Caco-2 (cell line): Measurements from ENCODE around the gene CERS6. TPM values are rescaled to one million over a fixed set of nuclear protein-coding genes. Genes with fewer than 3 reads are reported as not detected.

Experiments used
- BruUV-seq: library from RNA; stranded (reverse); fragments of 400-500 nt; replicated peaks from 2 replicates; lab custom pipeline; 2021; lab: Mats Ljungman, UMichigan
- CTCF ChIA-PET: fragments of 300-600 bp; sonication (Branson Sonifier 250); formaldehyde crosslinking; loops from one replicate; lab custom pipeline; 2022; ENCODE audit warnings: antibody characterized with exemption; lab: Charles Lee
- POLR2A ChIA-PET: fragments of 300-600 bp; sonication (Branson Sonifier 250); formaldehyde crosslinking; loops from one replicate; lab custom pipeline; 2022; ENCODE audit warnings: antibody characterized with exemption; lab: Charles Lee
- DNase-seq, 2 experiments: peaks; one replicate each; pipeline versions ENCODE4 v3.0.0 to v3.0.0-alpha.2; 2020 to 2022
- H3K27me3 ChIP-seq: replicated peaks from 2 replicates; pipeline ENCODE4 v1.6.0; 2011; ENCODE audit warnings: low read length; ENCODE audit not compliant: control insufficient read depth, insufficient read depth
- H3K36me3 ChIP-seq: 2 replicates; pipeline ENCODE4 v1.5.1; 2011; ENCODE audit warnings: low read length; ENCODE audit not compliant: control insufficient read depth, insufficient read depth
- H3K4me1 ChIP-seq: fragments of 250-450 bp; sonication (Bioruptor Pico); 2 replicates; pipeline ENCODE4 v1.5.1; 2020; ENCODE audit warnings: mild to moderate bottlenecking
- H3K4me3 ChIP-seq: 2 replicates; pipeline ENCODE4 v1.5.1; 2011; ENCODE audit warnings: low read depth, mild to moderate bottlenecking, control low read depth, low read length
- H3K9me3 ChIP-seq: fragments of 250-450 bp; sonication (Bioruptor Pico); 2 replicates; pipeline ENCODE4 v1.5.1; 2020; ENCODE audit warnings: mild to moderate bottlenecking, moderate library complexity
- H3K27ac Mint-ChIP-seq: one replicate; pipeline ENCODE4 v1.8.0; 2022; ENCODE audit warnings: mixed read lengths; ENCODE audit not compliant: unreplicated experiment
- H3K27me3 Mint-ChIP-seq: one replicate; pipeline ENCODE4 v1.8.0; 2022; ENCODE audit warnings: mixed read lengths; ENCODE audit not compliant: insufficient read depth, unreplicated experiment
- H3K36me3 Mint-ChIP-seq: one replicate; pipeline ENCODE4 v1.8.0; 2022; ENCODE audit warnings: mild to moderate bottlenecking, mixed read lengths; ENCODE audit not compliant: insufficient read depth, unreplicated experiment
- H3K4me1 Mint-ChIP-seq: one replicate; pipeline ENCODE4 v1.8.0; 2022; ENCODE audit warnings: low read depth, mixed read lengths; ENCODE audit not compliant: unreplicated experiment
- H3K4me3 Mint-ChIP-seq: one replicate; pipeline ENCODE4 v1.8.0; 2022; ENCODE audit warnings: mild to moderate bottlenecking, moderate library complexity, mixed read lengths; ENCODE audit not compliant: unreplicated experiment
- H3K9me3 Mint-ChIP-seq: one replicate; pipeline ENCODE4 v1.8.0; 2022; ENCODE audit warnings: mixed read lengths; ENCODE audit not compliant: unreplicated experiment
- intact Hi-C: fragments of 100-400 bp; cut with micrococcal nuclease; formaldehyde crosslinking; loops from one replicate; pipeline ENCODE4 v1.10.0; 2022; ENCODE audit not compliant: unreplicated experiment
- total RNA-seq: library from RNA; stranded (reverse); gene quantifications from 2 replicates; pipeline ENCODE4 v1.2.3, GENCODE V29; 2022
- TF ChIP-seq, protein P1 (sequence below), 2 experiments: fragments of 200-600 bp in 1 of 2; IDR thresholded peaks; 1 replicate in 1 of 2; 2 replicates in 1 of 2; pipeline versions ENCODE4 v1.5.1 to v1.8.0; 2011 to 2022; ENCODE audit warnings: antibody characterized with exemption in 1 of 2, control low read depth in 1 of 2, inconsistent platforms in 1 of 2, low read depth in 1 of 2, low read length in 1 of 2, mild to moderate bottlenecking in 1 of 2, moderate library complexity in 1 of 2; ENCODE audit not compliant: insufficient read depth in 1 of 2, severe bottlenecking in 1 of 2, unreplicated experiment in 1 of 2

Gene CERS6
- total RNA-seq, 1 experiment from 2014 or later, result 32.7 TPM

GRCh38 chr2:168433527-168433926 is 22.5 kb upstream of the CERS6 start:
- no TSS peak for BruUV-seq
- intact Hi-C loops, result no loop called here
- no peaks in the 10 kb centered on the region for H3K4me1 Mint-ChIP-seq

DNA sequence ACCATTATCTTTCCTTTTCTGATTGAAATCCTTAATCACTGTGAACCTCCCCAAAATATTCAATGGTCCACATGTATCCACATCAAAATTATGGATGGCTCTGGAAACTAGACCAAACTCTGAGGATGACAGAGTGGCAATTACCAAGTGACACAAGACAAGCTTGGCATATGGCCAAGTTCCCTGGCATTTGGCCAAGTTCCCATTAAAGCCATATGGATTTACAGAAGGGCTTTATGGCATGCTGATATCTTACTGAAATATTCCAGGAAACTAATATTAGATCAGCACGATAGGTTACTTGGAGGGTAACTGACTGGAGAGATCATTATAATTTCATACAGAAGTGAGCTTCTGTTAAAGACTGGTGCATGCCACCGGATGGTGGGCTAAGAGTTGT is 21.9 kb upstream of the CERS6 start:
- no peaks in the 10 kb centered on the region for H3K4me1 ChIP-seq
- Mint-ChIP-seq H3K9me3 (no peaks in the 10 kb centered on the region), H3K36me3 (no peaks in the 10 kb centered on the region), H3K27ac (no peak overlapping the region), H3K4me1 (no peaks in the 10 kb centered on the region), H3K27me3 (no peaks in the 10 kb centered on the region), H3K4me3 (no peak overlapping the region)
- no peak overlapping the region for H3K4me3 ChIP-seq
- POLR2A ChIA-PET, result no interaction called here
- no peak for DNase-seq
- no peaks in the 10 kb centered on the region for H3K36me3 ChIP-seq
- TF ChIP-seq, protein P1, sequence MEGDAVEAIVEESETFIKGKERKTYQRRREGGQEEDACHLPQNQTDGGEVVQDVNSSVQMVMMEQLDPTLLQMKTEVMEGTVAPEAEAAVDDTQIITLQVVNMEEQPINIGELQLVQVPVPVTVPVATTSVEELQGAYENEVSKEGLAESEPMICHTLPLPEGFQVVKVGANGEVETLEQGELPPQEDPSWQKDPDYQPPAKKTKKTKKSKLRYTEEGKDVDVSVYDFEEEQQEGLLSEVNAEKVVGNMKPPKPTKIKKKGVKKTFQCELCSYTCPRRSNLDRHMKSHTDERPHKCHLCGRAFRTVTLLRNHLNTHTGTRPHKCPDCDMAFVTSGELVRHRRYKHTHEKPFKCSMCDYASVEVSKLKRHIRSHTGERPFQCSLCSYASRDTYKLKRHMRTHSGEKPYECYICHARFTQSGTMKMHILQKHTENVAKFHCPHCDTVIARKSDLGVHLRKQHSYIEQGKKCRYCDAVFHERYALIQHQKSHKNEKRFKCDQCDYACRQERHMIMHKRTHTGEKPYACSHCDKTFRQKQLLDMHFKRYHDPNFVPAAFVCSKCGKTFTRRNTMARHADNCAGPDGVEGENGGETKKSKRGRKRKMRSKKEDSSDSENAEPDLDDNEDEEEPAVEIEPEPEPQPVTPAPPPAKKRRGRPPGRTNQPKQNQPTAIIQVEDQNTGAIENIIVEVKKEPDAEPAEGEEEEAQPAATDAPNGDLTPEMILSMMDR (IDR thresholded peaks at IDR 0.05; ENCODE audit: insufficient read depth in 1 of 2, low read depth in 1 of 2, low read length in 1 of 2, severe bottlenecking in 1 of 2, unreplicated experiment in 1 of 2), result no peak
- H3K9me3 ChIP-seq, result no peaks in the 10 kb centered on the region
- CTCF ChIA-PET, result no interaction called here
- intact Hi-C loops, result no loop called here
- BruUV-seq, result no TSS peak
- H3K27me3 ChIP-seq, result no peaks in the 10 kb centered on the region

More at GRCh38 chr2:168433527-168433926, 22.5 kb upstream of the CERS6 start:
- Histone ChIP-seq H3K4me3 (no peak overlapping the region), H3K4me1 (no peaks in the 10 kb centered on the region), H3K9me3 (no peaks in the 10 kb centered on the region), H3K36me3 (no peaks in the 10 kb centered on the region), H3K27me3 (no peaks in the 10 kb centered on the region)
- ChIA-PET POLR2A (no interaction called here), CTCF (no interaction called here)
- no peaks in the 10 kb centered on the region for H3K36me3 Mint-ChIP-seq
- TF ChIP-seq, protein P1 (IDR thresholded peaks at IDR 0.05; ENCODE audit: insufficient read depth in 1 of 2, low read depth in 1 of 2, low read length in 1 of 2, severe bottlenecking in 1 of 2, unreplicated experiment in 1 of 2), result no peak
- no peaks in the 10 kb centered on the region for H3K9me3 Mint-ChIP-seq
- no peak overlapping the region for H3K4me3 Mint-ChIP-seq
- no peaks in the 10 kb centered on the region for H3K27me3 Mint-ChIP-seq
- no peak overlapping the region for H3K27ac Mint-ChIP-seq
- DNase-seq, result no peak

DNA sequence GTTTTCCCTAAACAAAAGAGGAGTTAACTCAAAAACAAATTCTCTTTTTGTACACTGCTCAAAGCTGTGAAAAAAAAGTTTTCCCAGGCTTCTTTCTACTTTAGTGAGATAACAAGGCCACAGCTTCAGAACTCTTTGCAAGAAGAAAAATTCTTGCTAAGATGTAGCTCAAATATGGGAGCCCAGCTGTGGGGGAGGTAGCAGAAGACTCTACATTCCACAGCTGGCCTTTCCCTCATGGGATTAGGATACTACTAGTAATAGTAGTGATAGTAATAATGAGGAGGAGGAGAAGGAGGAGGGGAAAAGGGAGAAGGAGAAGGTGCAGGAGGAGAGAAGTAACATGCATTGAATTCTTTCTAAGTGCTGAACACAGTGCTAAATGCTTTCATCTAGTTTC is 19.2 kb upstream of the CERS6 start:
- no peaks in the 10 kb centered on the region for H3K27me3 Mint-ChIP-seq
- BruUV-seq, result no TSS peak
- CTCF ChIA-PET, result no interaction called here

More for the DNA sequence above, 19.2 kb upstream of the CERS6 start:
- H3K9me3 Mint-ChIP-seq, result no peaks in the 10 kb centered on the region
- no peaks in the 10 kb centered on the region for H3K27me3 ChIP-seq
- no peaks in the 10 kb centered on the region for H3K36me3 Mint-ChIP-seq
- H3K9me3 ChIP-seq, result no peaks in the 10 kb centered on the region
- H3K4me1 Mint-ChIP-seq, result no peaks in the 10 kb centered on the region
- no peak overlapping the region for H3K27ac Mint-ChIP-seq
- H3K36me3 ChIP-seq, result no peaks in the 10 kb centered on the region
- TF ChIP-seq, protein P1 (IDR thresholded peaks at IDR 0.05; ENCODE audit: insufficient read depth in 1 of 2, low read depth in 1 of 2, low read length in 1 of 2, severe bottlenecking in 1 of 2, unreplicated experiment in 1 of 2), result no peak
- no peak overlapping the region for H3K4me3 ChIP-seq
- no peak for DNase-seq
- POLR2A ChIA-PET, result no interaction called here
- no peaks in the 10 kb centered on the region for H3K4me1 ChIP-seq
- intact Hi-C loops, result loop anchor here (5.0 kb wide), 1 partner anchor 90 kb away; no protein-coding TSS in a partner anchor
- H3K4me3 Mint-ChIP-seq, result no peak overlapping the region
